ENCODE results near the gene ASAP2. TPM values are rescaled to one million over a fixed set of nuclear protein-coding genes. Genes with fewer than 3 reads are reported as not detected.

ASAP2 gene
- polyA plus RNA-seq, 1 donor from 2014 or later = 41.0 TPM

DNA sequence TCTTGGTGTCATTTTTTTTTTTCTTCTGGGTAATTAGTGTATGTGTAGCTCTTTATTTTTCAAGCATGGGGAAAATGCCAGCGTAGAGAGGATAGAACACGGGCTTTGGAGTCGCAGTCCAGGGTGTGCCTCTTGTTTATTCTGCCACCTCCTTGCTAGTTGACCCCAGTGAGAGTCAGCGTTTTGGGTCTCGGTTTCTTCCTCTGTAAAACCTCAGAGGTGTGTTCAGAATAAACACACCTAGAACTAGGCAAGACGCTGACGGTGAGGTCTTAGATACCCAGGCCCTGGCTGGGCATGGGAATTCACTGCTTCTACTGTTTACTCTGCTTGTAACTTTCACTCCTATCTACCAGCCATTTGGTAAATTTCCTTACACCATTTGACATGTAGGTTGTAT lies 41.8 kb downstream of the ASAP2 start:
- Histone ChIP-seq H3K4me2 (ENCODE audit: low read length) (no peak overlapping the region), H3K27ac (ENCODE audit: low read length) (no peak overlapping the region), H3K79me2 (replicated peaks; ENCODE audit: insufficient read depth, low read length) (peaks cover 53% of the 10 kb centered on the region), H3K9me2 (ENCODE audit: insufficient read depth, low read length) (no peaks in the 10 kb centered on the region), H3K36me3 (ENCODE audit: insufficient read depth, low read length) (no peaks in the 10 kb centered on the region), H3K4me3 (ENCODE audit: low read length) (no peak overlapping the region), H4K20me1 (ENCODE audit: insufficient read depth) (no peaks in the 10 kb centered on the region), H3F3A (ENCODE audit: insufficient read depth, low read length, poor library complexity, severe bottlenecking) (no peaks in the 10 kb centered on the region), H2AFZ (ENCODE audit: low read depth, low read length) (no peak overlapping the region), H3K9ac (ENCODE audit: low read length) (no peak overlapping the region), H3K27me3 (ENCODE audit: insufficient read depth, low read depth, low read length) (no peaks in the 10 kb centered on the region), H3K9me3 (ENCODE audit: low read length) (no peaks in the 10 kb centered on the region)
- TF ChIP-seq SMC3 (conservative IDR thresholded peaks at IDR 0.05; ENCODE audit: poor library complexity) (no peak), EP300 (conservative IDR thresholded peaks at IDR 0.05; ENCODE audit: poor library complexity, severe bottlenecking) (no peak), RAD21 (conservative IDR thresholded peaks at IDR 0.05) (no peak), MXI1 (conservative IDR thresholded peaks at IDR 0.05; ENCODE audit: poor library complexity, severe bottlenecking) (no peak), POLR2AphosphoS5 (IDR thresholded peaks at IDR 0.05) (no peak), TAF1 (IDR thresholded peaks at IDR 0.05; ENCODE audit: low read depth) (no peak)
- TF ChIP-seq, protein P1, sequence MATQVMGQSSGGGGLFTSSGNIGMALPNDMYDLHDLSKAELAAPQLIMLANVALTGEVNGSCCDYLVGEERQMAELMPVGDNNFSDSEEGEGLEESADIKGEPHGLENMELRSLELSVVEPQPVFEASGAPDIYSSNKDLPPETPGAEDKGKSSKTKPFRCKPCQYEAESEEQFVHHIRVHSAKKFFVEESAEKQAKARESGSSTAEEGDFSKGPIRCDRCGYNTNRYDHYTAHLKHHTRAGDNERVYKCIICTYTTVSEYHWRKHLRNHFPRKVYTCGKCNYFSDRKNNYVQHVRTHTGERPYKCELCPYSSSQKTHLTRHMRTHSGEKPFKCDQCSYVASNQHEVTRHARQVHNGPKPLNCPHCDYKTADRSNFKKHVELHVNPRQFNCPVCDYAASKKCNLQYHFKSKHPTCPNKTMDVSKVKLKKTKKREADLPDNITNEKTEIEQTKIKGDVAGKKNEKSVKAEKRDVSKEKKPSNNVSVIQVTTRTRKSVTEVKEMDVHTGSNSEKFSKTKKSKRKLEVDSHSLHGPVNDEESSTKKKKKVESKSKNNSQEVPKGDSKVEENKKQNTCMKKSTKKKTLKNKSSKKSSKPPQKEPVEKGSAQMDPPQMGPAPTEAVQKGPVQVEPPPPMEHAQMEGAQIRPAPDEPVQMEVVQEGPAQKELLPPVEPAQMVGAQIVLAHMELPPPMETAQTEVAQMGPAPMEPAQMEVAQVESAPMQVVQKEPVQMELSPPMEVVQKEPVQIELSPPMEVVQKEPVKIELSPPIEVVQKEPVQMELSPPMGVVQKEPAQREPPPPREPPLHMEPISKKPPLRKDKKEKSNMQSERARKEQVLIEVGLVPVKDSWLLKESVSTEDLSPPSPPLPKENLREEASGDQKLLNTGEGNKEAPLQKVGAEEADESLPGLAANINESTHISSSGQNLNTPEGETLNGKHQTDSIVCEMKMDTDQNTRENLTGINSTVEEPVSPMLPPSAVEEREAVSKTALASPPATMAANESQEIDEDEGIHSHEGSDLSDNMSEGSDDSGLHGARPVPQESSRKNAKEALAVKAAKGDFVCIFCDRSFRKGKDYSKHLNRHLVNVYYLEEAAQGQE (IDR thresholded peaks at IDR 0.05; ENCODE audit: borderline replicate concordance) = no peak
- TF ChIP-seq, protein P2, sequence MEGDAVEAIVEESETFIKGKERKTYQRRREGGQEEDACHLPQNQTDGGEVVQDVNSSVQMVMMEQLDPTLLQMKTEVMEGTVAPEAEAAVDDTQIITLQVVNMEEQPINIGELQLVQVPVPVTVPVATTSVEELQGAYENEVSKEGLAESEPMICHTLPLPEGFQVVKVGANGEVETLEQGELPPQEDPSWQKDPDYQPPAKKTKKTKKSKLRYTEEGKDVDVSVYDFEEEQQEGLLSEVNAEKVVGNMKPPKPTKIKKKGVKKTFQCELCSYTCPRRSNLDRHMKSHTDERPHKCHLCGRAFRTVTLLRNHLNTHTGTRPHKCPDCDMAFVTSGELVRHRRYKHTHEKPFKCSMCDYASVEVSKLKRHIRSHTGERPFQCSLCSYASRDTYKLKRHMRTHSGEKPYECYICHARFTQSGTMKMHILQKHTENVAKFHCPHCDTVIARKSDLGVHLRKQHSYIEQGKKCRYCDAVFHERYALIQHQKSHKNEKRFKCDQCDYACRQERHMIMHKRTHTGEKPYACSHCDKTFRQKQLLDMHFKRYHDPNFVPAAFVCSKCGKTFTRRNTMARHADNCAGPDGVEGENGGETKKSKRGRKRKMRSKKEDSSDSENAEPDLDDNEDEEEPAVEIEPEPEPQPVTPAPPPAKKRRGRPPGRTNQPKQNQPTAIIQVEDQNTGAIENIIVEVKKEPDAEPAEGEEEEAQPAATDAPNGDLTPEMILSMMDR (IDR thresholded peaks at IDR 0.05; ENCODE audit: poor library complexity, severe bottlenecking) = no peak

DNA sequence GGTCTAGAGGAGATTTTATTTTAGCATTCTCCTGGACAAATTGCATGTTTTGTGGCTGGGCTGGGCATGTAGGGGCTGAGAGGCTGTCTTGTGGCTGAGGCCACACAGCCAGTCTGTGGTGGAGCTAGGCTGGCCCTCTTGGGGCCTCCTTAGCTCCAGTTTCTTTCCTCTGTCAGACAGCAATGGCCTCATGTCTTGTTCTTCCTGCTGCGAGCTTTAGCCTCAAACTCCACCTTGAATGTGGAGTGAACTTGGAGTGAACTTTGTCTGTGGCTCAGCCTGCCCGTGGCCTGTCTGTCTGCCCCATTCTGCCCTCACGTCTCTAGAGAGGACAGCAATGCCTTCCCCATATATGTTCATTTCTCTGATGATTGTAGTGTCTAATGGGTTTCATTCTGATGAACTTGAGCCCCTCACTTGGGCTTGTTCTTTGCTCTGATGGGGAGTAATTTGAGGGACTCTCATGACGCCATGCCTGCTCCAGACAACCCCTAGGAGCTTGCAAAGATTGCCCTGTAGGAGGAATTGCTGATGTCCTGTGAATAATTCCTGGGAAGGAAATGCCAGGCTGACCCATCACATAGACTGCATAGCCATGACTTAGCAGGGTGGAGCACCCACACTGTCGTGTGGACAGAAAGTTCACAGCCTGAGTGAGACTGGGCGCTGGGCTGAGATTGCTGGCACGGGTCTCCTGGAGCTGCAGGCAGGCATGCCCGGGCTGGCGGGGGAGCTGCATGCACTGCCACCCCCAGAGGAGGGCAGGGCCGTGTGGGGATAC lies 42.6 kb downstream of the ASAP2 start:
- Histone ChIP-seq H3K4me2 (ENCODE audit: low read length) (no peak overlapping the region), H4K20me1 (ENCODE audit: insufficient read depth) (no peaks in the 10 kb centered on the region), H3K9me2 (ENCODE audit: insufficient read depth, low read length) (no peaks in the 10 kb centered on the region), H3K4me3 (ENCODE audit: low read length) (no peak overlapping the region), H3F3A (ENCODE audit: insufficient read depth, low read length, poor library complexity, severe bottlenecking) (no peaks in the 10 kb centered on the region), H3K9ac (ENCODE audit: low read length) (no peak overlapping the region), H2AFZ (ENCODE audit: low read depth, low read length) (no peak overlapping the region), H3K27ac (ENCODE audit: low read length) (no peak overlapping the region), H3K79me2 (replicated peaks; ENCODE audit: insufficient read depth, low read length) (peaks cover 48% of the 10 kb centered on the region), H3K36me3 (ENCODE audit: insufficient read depth, low read length) (no peaks in the 10 kb centered on the region), H3K27me3 (ENCODE audit: insufficient read depth, low read depth, low read length) (no peaks in the 10 kb centered on the region), H3K9me3 (ENCODE audit: low read length) (no peaks in the 10 kb centered on the region)
- TF ChIP-seq, protein P2 (IDR thresholded peaks at IDR 0.05; ENCODE audit: poor library complexity, severe bottlenecking) = no peak
- TF ChIP-seq POLR2AphosphoS5 (IDR thresholded peaks at IDR 0.05) (no peak), EP300 (conservative IDR thresholded peaks at IDR 0.05; ENCODE audit: poor library complexity, severe bottlenecking) (no peak), TAF1 (IDR thresholded peaks at IDR 0.05; ENCODE audit: low read depth) (no peak), EZH2 (IDR thresholded peaks at IDR 0.05; ENCODE audit: borderline replicate concordance, insufficient read depth, low read length, poor library complexity, severe bottlenecking) (no peak), MXI1 (conservative IDR thresholded peaks at IDR 0.05; ENCODE audit: poor library complexity, severe bottlenecking) (no peak), RAD21 (conservative IDR thresholded peaks at IDR 0.05) (no peak), SMC3 (conservative IDR thresholded peaks at IDR 0.05; ENCODE audit: poor library complexity) (no peak)
- TF ChIP-seq, protein P1 (IDR thresholded peaks at IDR 0.05; ENCODE audit: borderline replicate concordance) = no peak
